Upper lobe of left lung (tissue), 4 donors: ENCODE data around the gene PLCH2.

Experiments used
- CTCF ChIP-seq, 6 experiments: fragments of 450-650 bp in 4 of 6; fragments of 200-600 bp in 2 of 6; sonication (generic) in 2 of 6; IDR thresholded peaks; one replicate each; pipeline ENCODE4 v1.5.1; 2016 to 2019; ENCODE audit warnings: antibody characterized with exemption in 6 of 6
- POLR2A ChIP-seq, 4 donors: fragments of 450-650 bp; IDR thresholded peaks; one replicate each; pipeline ENCODE4 v1.5.1; 2016 to 2017; ENCODE audit warnings: antibody characterized with exemption in 4 of 4, mild to moderate bottlenecking in 2 of 4
- POLR2AphosphoS5 ChIP-seq, 2 donors: sonication (generic); formaldehyde crosslinking; IDR thresholded peaks; one replicate each; pipeline ENCODE4 v1.5.1; 2017; ENCODE audit warnings: antibody characterized with exemption in 2 of 2

DNA sequence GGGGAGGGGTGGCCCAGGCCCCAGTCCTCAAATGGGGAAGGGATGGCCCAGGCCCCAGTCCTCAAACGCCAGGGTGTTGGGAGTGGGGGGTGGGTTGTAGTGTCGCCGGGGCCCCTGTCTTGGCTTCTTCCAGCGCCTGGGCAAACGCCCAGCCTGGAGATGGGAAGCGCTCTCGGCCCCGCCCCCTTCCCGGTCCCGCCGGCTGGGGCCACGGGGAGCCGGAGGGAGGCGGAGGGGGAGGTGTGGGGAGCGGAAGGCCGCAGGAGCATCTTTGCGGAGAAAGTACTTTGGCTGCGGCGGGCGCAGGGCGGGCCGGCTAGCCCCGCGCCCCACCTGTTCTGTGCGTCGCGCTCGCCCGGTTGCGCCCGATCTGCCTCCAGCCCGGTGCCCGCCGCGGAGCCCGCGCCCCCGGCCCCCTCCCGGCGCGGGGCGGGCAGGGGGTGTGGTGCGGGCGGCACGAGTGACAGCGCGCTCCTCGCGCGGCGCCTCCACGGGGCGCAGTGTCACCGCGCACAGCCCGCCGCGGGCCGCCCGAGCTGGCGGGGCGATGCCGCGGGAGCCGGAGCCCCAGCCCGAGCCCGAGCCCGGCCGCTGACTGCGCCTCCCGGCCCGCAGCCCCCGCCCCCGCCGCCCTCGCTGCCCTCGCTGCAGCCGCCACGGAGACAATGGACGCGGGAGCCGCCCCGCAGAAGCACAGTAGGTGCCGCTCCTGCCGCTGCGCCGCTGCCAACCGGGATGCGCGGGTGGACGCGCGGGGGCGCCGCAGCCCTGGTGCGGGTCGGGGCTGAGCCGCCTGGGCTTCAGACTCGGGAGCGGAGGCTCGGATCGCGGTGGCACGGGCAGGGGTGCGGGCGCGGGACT is 32.6 kb upstream of the PLCH2 start:
- TF ChIP-seq CTCF (IDR thresholded peaks at IDR 0.05) (peak in 1 of 6 experiments; percentile 8), POLR2A (IDR thresholded peaks at IDR 0.05) (no peak), POLR2AphosphoS5 (IDR thresholded peaks at IDR 0.05) (no peak)
